HCT116 (cell line): Measurements from ENCODE around the gene TMCC1. TPM values are rescaled to one million over a fixed set of nuclear protein-coding genes. Genes with fewer than 3 reads are reported as not detected.

Experiments used
- ATAC-seq: fragments of 200-7000 bp; cut with Tn5 transposase; 2 replicates; pipeline ENCODE4 v1.9.1; 2020; ENCODE audit warnings: mild to moderate bottlenecking, moderate library complexity
- BruUV-seq: library from RNA; stranded (reverse); fragments of 400-500 nt; replicated peaks from 2 replicates; lab custom pipeline; 2021; lab: Mats Ljungman, UMichigan
- CTCF ChIA-PET: fragments of 300-600 bp; sonication (Branson Sonifier 250); formaldehyde crosslinking; loops from one replicate; lab custom pipeline; 2021; ENCODE audit warnings: antibody characterized with exemption; lab: Charles Lee
- POLR2A ChIA-PET: fragments of 300-600, 350-600 bp; sonication (Branson Sonifier 250); formaldehyde crosslinking; loops from one replicate; lab custom pipeline; 2021; ENCODE audit warnings: antibody characterized with exemption; lab: Charles Lee
- RAD21 ChIA-PET, 2 experiments: fragments of 300-600 bp; sonication (Branson Sonifier 250); formaldehyde crosslinking; loops; one replicate each; lab custom pipeline; 2023; ENCODE audit warnings: low total read pairs in 2 of 2; ENCODE audit not compliant: uncharacterized antibody in 2 of 2, unreplicated experiment in 2 of 2, low non-redundant PET in 1 of 2; lab: Charles Lee
- DNase-seq: peaks from one replicate; pipeline ENCODE4 v3.0.0-alpha.2; 2010; ENCODE audit warnings: low read depth, low spot score
- H2AFZ ChIP-seq: fragments of 200-600 bp; shearing (Covaris generic), sonication (generic); 2 replicates; pipeline ENCODE4 v1.6.1; 2017; ENCODE audit warnings: low read depth, mixed run types, mixed read lengths, antibody characterized with exemption, low read length; ENCODE audit not compliant: poor library complexity, severe bottlenecking
- H3K27ac ChIP-seq: 2 replicates; pipeline ENCODE4 v1.5.1; 2012; ENCODE audit warnings: low read depth, low read length
- H3K27me3 ChIP-seq: fragments of 200-600 bp; sonication (generic); 2 replicates; pipeline ENCODE4 v1.6.1; 2016; ENCODE audit warnings: mixed run types, low read length, mixed read lengths; ENCODE audit not compliant: insufficient read depth
- H3K36me3 ChIP-seq, 2 experiments: fragments of 200-500 bp in 1 of 2; fragments of 200-600 bp in 1 of 2; sonication (Bioruptor generic) in 1 of 2; sonication (generic) in 1 of 2; 2 replicates each; pipeline versions ENCODE4 v1.5.1 to v1.6.1; 2014 to 2016; ENCODE audit warnings: low read length in 2 of 2, inconsistent platforms in 1 of 2, mixed read lengths in 1 of 2, mixed run types in 1 of 2; ENCODE audit not compliant: insufficient read depth in 2 of 2, control insufficient read depth in 1 of 2
- H3K4me1 ChIP-seq, 2 experiments: fragments of 200-600 bp in 1 of 2; sonication (generic) in 1 of 2; 2 replicates each; pipeline versions ENCODE4 v1.5.1 to v1.6.1; 2012 to 2017; ENCODE audit warnings: low read length in 2 of 2, inconsistent platforms in 1 of 2, mild to moderate bottlenecking in 1 of 2, mixed read lengths in 1 of 2, mixed run types in 1 of 2, moderate library complexity in 1 of 2; ENCODE audit not compliant: insufficient read depth in 2 of 2, control insufficient read depth in 1 of 2
- H3K4me2 ChIP-seq: fragments of 200-600 bp; sonication (generic); 2 replicates; pipeline ENCODE4 v1.6.1; 2017; ENCODE audit warnings: mixed run types, low read length, mixed read lengths
- H3K4me3 ChIP-seq, 2 experiments: fragments of 200-600 bp in 1 of 2; sonication (generic) in 1 of 2; replicated peaks in 1 of 2; 2 replicates each; pipeline ENCODE4 v1.5.1; 2011 to 2016; ENCODE audit warnings: low read length in 2 of 2, control low read depth in 1 of 2, low read depth in 1 of 2, mild to moderate bottlenecking in 1 of 2, mixed read lengths in 1 of 2, mixed run types in 1 of 2
- H3K79me2 ChIP-seq: fragments of 200-600 bp; sonication (generic); 2 replicates; pipeline ENCODE4 v1.6.1; 2017; ENCODE audit warnings: mild to moderate bottlenecking, mixed run types, low read length, moderate library complexity, mixed read lengths; ENCODE audit not compliant: insufficient read depth
- H3K9ac ChIP-seq: fragments of 200-600 bp; sonication (generic); 2 replicates; pipeline ENCODE4 v1.6.1; 2016; ENCODE audit warnings: low read length, mixed read lengths
- H3K9me2 ChIP-seq: fragments of 200-600 bp; sonication (generic), shearing (Covaris generic); 2 replicates; pipeline ENCODE4 v1.6.1; 2017; ENCODE audit warnings: mixed run types, mild to moderate bottlenecking, moderate library complexity; ENCODE audit not compliant: insufficient read depth
- H3K9me3 ChIP-seq, 2 experiments: fragments of 200-500 bp in 1 of 2; fragments of 200-600 bp in 1 of 2; sonication (Bioruptor generic) in 1 of 2; sonication (generic) in 1 of 2; 2 replicates each; pipeline ENCODE4 v1.6.1; 2014 to 2017; ENCODE audit warnings: low read length in 2 of 2, mixed read lengths in 2 of 2, inconsistent platforms in 1 of 2, low read depth in 1 of 2, mild to moderate bottlenecking in 1 of 2, mixed run types in 1 of 2, moderate library complexity in 1 of 2; ENCODE audit not compliant: control insufficient read depth in 1 of 2, insufficient read depth in 1 of 2
- H4K20me1 ChIP-seq: fragments of 200-600 bp; sonication (generic), shearing (Covaris generic); 2 replicates; pipeline ENCODE4 v1.6.1; 2017; ENCODE audit warnings: mixed run types, mild to moderate bottlenecking, moderate library complexity; ENCODE audit not compliant: insufficient read depth
- CBX3 ChIP-seq: IDR thresholded peaks from 2 replicates; pipeline ENCODE4 v1.6.1; 2012; ENCODE audit warnings: low read depth
- CEBPB ChIP-seq: IDR thresholded peaks from 2 replicates; pipeline ENCODE4 v1.6.1; 2012; ENCODE audit warnings: low read depth
- EGR1 ChIP-seq: IDR thresholded peaks from 2 replicates; pipeline ENCODE4 v1.6.1; 2012; ENCODE audit warnings: low read depth
- EZH2 ChIP-seq: fragments of 200-600 bp; sonication (generic); IDR thresholded peaks from 2 replicates; pipeline ENCODE4 v1.6.1; 2017; ENCODE audit warnings: antibody characterized with exemption, mixed run types
- FOSL1 ChIP-seq: IDR thresholded peaks from 2 replicates; pipeline ENCODE4 v1.6.1; 2012; ENCODE audit warnings: low read depth
- JUND ChIP-seq: IDR thresholded peaks from 2 replicates; pipeline ENCODE4 v1.6.1; 2012
- POLR2A ChIP-seq: IDR thresholded peaks from 2 replicates; pipeline ENCODE4 v1.7.0; 2011; ENCODE audit warnings: borderline replicate concordance; ENCODE audit not compliant: insufficient read depth, insufficient read length; ENCODE audit errors: extremely low read depth
- POLR2AphosphoS5 ChIP-seq: IDR thresholded peaks from 2 replicates; pipeline ENCODE4 v1.6.1; 2011; ENCODE audit warnings: mild to moderate bottlenecking, low read depth, low read length, moderate library complexity
- RAD21 ChIP-seq: IDR thresholded peaks from 2 replicates; pipeline ENCODE4 v1.6.1; 2012; ENCODE audit warnings: low read depth, mild to moderate bottlenecking
- SIN3A ChIP-seq: IDR thresholded peaks from 2 replicates; pipeline ENCODE4 v1.6.1; 2012; ENCODE audit warnings: low read depth
- SP1 ChIP-seq: IDR thresholded peaks from 2 replicates; pipeline ENCODE4 v1.6.1; 2012; ENCODE audit warnings: low read depth
- SRF ChIP-seq: IDR thresholded peaks from 2 replicates; pipeline ENCODE4 v1.6.1; 2012; ENCODE audit warnings: low read depth
- TCF7L2 ChIP-seq: IDR thresholded peaks from 2 replicates; pipeline ENCODE4 v1.7.0; 2011; ENCODE audit warnings: borderline replicate concordance, inconsistent platforms; ENCODE audit not compliant: insufficient read depth, insufficient read length; ENCODE audit errors: extremely low read depth
- YY1 ChIP-seq: IDR thresholded peaks from 2 replicates; pipeline ENCODE4 v1.6.1; 2011; ENCODE audit warnings: low read length, low read depth, moderate library complexity, mild to moderate bottlenecking; ENCODE audit not compliant: insufficient replicate concordance; ENCODE audit errors: extremely low read depth
- ZFX ChIP-seq: fragments of 450-650 bp; IDR thresholded peaks from 2 replicates; pipeline ENCODE4 v1.6.1; 2017
- ZNF274 ChIP-seq: fragments of 200-500 bp; sonication (Bioruptor generic); IDR thresholded peaks from 2 replicates; pipeline ENCODE4 v1.6.1; 2014; ENCODE audit warnings: mild to moderate bottlenecking, low read depth, low read length, inconsistent platforms
- intact Hi-C: fragments of 100-400 bp; cut with micrococcal nuclease; formaldehyde crosslinking; loops from 2 replicates; pipeline ENCODE4 v1.10.0; 2022
- total RNA-seq: library from RNA; stranded (reverse); gene quantifications from one replicate; pipeline ENCODE4 v1.2.1, GENCODE V29; 2021; ENCODE audit not compliant: unreplicated experiment
- TF ChIP-seq, protein P1 (sequence below), 3 experiments: fragments of 200-600 bp in 1 of 3; sonication (generic) in 1 of 3; IDR thresholded peaks in 2 of 3; conservative IDR thresholded peaks in 1 of 3; 2 replicates each; pipeline ENCODE4 v1.5.1; 2012 to 2017; ENCODE audit warnings: low read depth in 2 of 3, low read length in 2 of 3, antibody characterized with exemption in 1 of 3, borderline replicate concordance in 1 of 3, control low read depth in 1 of 3, mild to moderate bottlenecking in 1 of 3, mixed read lengths in 1 of 3, mixed run types in 1 of 3, moderate library complexity in 1 of 3; ENCODE audit not compliant: insufficient read depth in 1 of 3
- TF ChIP-seq, protein P2 (sequence below): IDR thresholded peaks from 2 replicates; pipeline ENCODE4 v1.6.1; 2011; ENCODE audit warnings: mild to moderate bottlenecking, low read length, moderate library complexity; ENCODE audit not compliant: insufficient replicate concordance; ENCODE audit errors: extremely low read depth
- TF ChIP-seq, protein P3 (sequence below): IDR thresholded peaks from 2 replicates; pipeline ENCODE4 v1.6.1; 2012; ENCODE audit warnings: low read depth
- TF ChIP-seq, protein P4 (sequence below): IDR thresholded peaks from 2 replicates; pipeline ENCODE4 v1.6.1; 2012

Gene TMCC1
- total RNA-seq, 1 experiment from 2014 or later = 32.5 TPM

DNA sequence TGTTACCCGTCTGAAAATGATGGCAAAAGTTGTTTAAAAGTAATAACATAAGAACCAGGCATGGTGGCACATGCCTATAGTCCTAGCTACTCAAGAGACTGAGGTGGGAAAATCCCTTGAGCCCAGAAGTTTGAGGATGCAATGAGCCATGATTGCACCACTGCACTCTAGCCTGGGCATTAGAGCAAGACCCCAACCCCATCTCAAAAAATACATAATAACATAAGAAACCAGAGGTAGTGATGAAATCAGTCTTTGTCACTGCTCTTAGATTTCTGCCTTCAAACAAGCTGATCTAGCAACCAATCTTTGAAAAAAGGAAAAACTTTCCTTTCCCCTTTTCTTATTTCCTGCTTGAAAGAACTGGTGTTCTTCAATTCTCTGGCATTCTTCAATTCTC lies 71.3 kb downstream of the TMCC1 start:
- Histone ChIP-seq H3K27me3 (no peaks in the 10 kb centered on the region), H3K9ac (no peak overlapping the region), H2AFZ (no peak overlapping the region), H3K79me2 (no peaks in the 10 kb centered on the region), H3K4me1 (no peaks in the 10 kb centered on the region; a peak in 2 of 4 replicates), H4K20me1 (no peaks in the 10 kb centered on the region), H3K9me2 (no peaks in the 10 kb centered on the region), H3K36me3 (no peaks in the 10 kb centered on the region), H3K4me3 (no peak overlapping the region), H3K27ac (no peak overlapping the region), H3K9me3 (no peaks in the 10 kb centered on the region), H3K4me2 (no peak overlapping the region)
- CTCF ChIA-PET = no interaction called here
- DNase-seq = no peak
- RAD21 ChIA-PET = no interaction called here
- ATAC-seq = no peak
- POLR2A ChIA-PET = no interaction called here
- intact Hi-C loops = no loop called here
- TF ChIP-seq EGR1 = no peak
- TF ChIP-seq JUND = no peak
- TF ChIP-seq CBX3 = no peak
- TF ChIP-seq, protein P1, sequence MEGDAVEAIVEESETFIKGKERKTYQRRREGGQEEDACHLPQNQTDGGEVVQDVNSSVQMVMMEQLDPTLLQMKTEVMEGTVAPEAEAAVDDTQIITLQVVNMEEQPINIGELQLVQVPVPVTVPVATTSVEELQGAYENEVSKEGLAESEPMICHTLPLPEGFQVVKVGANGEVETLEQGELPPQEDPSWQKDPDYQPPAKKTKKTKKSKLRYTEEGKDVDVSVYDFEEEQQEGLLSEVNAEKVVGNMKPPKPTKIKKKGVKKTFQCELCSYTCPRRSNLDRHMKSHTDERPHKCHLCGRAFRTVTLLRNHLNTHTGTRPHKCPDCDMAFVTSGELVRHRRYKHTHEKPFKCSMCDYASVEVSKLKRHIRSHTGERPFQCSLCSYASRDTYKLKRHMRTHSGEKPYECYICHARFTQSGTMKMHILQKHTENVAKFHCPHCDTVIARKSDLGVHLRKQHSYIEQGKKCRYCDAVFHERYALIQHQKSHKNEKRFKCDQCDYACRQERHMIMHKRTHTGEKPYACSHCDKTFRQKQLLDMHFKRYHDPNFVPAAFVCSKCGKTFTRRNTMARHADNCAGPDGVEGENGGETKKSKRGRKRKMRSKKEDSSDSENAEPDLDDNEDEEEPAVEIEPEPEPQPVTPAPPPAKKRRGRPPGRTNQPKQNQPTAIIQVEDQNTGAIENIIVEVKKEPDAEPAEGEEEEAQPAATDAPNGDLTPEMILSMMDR (IDR thresholded peaks at IDR 0.05 in 2 of 3, conservative IDR thresholded peaks at IDR 0.05 in 1 of 3; ENCODE audit: borderline replicate concordance in 1 of 3, insufficient read depth in 1 of 3, low read depth in 2 of 3, low read length in 2 of 3) = no peak
- TF ChIP-seq FOSL1 = no peak
- TF ChIP-seq, protein P2, sequence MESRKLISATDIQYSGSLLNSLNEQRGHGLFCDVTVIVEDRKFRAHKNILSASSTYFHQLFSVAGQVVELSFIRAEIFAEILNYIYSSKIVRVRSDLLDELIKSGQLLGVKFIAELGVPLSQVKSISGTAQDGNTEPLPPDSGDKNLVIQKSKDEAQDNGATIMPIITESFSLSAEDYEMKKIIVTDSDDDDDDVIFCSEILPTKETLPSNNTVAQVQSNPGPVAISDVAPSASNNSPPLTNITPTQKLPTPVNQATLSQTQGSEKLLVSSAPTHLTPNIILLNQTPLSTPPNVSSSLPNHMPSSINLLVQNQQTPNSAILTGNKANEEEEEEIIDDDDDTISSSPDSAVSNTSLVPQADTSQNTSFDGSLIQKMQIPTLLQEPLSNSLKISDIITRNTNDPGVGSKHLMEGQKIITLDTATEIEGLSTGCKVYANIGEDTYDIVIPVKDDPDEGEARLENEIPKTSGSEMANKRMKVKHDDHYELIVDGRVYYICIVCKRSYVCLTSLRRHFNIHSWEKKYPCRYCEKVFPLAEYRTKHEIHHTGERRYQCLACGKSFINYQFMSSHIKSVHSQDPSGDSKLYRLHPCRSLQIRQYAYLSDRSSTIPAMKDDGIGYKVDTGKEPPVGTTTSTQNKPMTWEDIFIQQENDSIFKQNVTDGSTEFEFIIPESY = no peak
- TF ChIP-seq SP1 = no peak
- TF ChIP-seq, protein P3, sequence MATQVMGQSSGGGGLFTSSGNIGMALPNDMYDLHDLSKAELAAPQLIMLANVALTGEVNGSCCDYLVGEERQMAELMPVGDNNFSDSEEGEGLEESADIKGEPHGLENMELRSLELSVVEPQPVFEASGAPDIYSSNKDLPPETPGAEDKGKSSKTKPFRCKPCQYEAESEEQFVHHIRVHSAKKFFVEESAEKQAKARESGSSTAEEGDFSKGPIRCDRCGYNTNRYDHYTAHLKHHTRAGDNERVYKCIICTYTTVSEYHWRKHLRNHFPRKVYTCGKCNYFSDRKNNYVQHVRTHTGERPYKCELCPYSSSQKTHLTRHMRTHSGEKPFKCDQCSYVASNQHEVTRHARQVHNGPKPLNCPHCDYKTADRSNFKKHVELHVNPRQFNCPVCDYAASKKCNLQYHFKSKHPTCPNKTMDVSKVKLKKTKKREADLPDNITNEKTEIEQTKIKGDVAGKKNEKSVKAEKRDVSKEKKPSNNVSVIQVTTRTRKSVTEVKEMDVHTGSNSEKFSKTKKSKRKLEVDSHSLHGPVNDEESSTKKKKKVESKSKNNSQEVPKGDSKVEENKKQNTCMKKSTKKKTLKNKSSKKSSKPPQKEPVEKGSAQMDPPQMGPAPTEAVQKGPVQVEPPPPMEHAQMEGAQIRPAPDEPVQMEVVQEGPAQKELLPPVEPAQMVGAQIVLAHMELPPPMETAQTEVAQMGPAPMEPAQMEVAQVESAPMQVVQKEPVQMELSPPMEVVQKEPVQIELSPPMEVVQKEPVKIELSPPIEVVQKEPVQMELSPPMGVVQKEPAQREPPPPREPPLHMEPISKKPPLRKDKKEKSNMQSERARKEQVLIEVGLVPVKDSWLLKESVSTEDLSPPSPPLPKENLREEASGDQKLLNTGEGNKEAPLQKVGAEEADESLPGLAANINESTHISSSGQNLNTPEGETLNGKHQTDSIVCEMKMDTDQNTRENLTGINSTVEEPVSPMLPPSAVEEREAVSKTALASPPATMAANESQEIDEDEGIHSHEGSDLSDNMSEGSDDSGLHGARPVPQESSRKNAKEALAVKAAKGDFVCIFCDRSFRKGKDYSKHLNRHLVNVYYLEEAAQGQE = no peak
- TF ChIP-seq, protein P4, sequence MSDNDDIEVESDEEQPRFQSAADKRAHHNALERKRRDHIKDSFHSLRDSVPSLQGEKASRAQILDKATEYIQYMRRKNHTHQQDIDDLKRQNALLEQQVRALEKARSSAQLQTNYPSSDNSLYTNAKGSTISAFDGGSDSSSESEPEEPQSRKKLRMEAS = no peak
- no peak for TF ChIP-seq SIN3A
- TF ChIP-seq ZNF274 = no peak
- no peak for TF ChIP-seq ZFX
- TF ChIP-seq POLR2A = no peak
- no peak for TF ChIP-seq YY1
- no peak for TF ChIP-seq CEBPB
- TF ChIP-seq TCF7L2 = no peak
- no peak for TF ChIP-seq EZH2
- no peak for TF ChIP-seq SRF
- TF ChIP-seq POLR2AphosphoS5 = no peak
- no peak for TF ChIP-seq RAD21
- no TSS peak for BruUV-seq
